Measurements from ENCODE around the gene ZNF22. TPM values are rescaled to one million over a fixed set of nuclear protein-coding genes. Genes with fewer than 3 reads are reported as not detected.

The ZNF22 gene
- total and polyA plus RNA-seq, 9 donors, result 19.4 to 38.0 (median 27.4) TPM

- Histone ChIP-seq H3K27ac (no peak overlapping the region), H3K4me3 (peak overlapping the region; percentile 71), H3K9me3 (no peaks in the 10 kb centered on the region), H3K27me3 (no peaks in the 10 kb centered on the region), H3K36me3 (no peaks in the 10 kb centered on the region), H3K4me1 (ENCODE audit: insufficient read depth) (peaks cover 8% of the 10 kb centered on the region)
- 76 to 80% (median 79%) methylated on average over 7 of the region's 7 CpGs for WGBS, 3 donors
- peak in 2 of 5 donors; percentile 5 to 28 for DNase-seq
- intact Hi-C loops (cut with DNase I), result no loop called here
- no peak for TF ChIP-seq CTCF (IDR thresholded peaks at IDR 0.05)
- no peak for TF ChIP-seq EP300 (IDR thresholded peaks at IDR 0.05)
- TF ChIP-seq POLR2A (IDR thresholded peaks at IDR 0.05), result no peak
Observed at GRCh38 chr10:44960482-44961229, 40.1 kb upstream of the ZNF22 start.

- Histone ChIP-seq H3K27ac (no peak overlapping the region), H3K4me1 (ENCODE audit: insufficient read depth) (peaks cover 9% of the 10 kb centered on the region), H3K27me3 (no peaks in the 10 kb centered on the region), H3K4me3 (no peak overlapping the region), H3K9me3 (no peaks in the 10 kb centered on the region), H3K36me3 (no peaks in the 10 kb centered on the region)
- peak in 1 of 5 donors; percentile 3 for DNase-seq
- 77 to 87% (median 85%) methylated on average over 4 of the region's 4 CpGs for WGBS, 3 donors
- intact Hi-C loops (cut with DNase I), result no loop called here
- TF ChIP-seq CTCF (IDR thresholded peaks at IDR 0.05) (no peak), POLR2A (IDR thresholded peaks at IDR 0.05) (no peak), EP300 (IDR thresholded peaks at IDR 0.05) (no peak)
Observed at GRCh38 chr10:44961230-44961571, 39.5 kb upstream of the ZNF22 start.

GRCh38 chr10:44961931-44962750, 38.6 kb upstream of the ZNF22 start:
- H3K27me3 ChIP-seq, result no peaks in the 10 kb centered on the region
- H3K4me3 ChIP-seq, result no peak overlapping the region
- no peak for TF ChIP-seq POLR2A (IDR thresholded peaks at IDR 0.05)
- no peak for TF ChIP-seq CTCF (IDR thresholded peaks at IDR 0.05)
- no peaks in the 10 kb centered on the region for H3K9me3 ChIP-seq
- peaks cover 9% of the 10 kb centered on the region for H3K4me1 ChIP-seq (ENCODE audit: insufficient read depth)
- DNase-seq, result peak in 1 of 5 donors; percentile 2
- no peak overlapping the region for H3K27ac ChIP-seq
- 87% methylated on average over 11 of the region's 11 CpGs for WGBS, 3 donors
- intact Hi-C loops (cut with DNase I), result no loop called here
- H3K36me3 ChIP-seq, result no peaks in the 10 kb centered on the region

GRCh38 chr10:44962870-44963738, 37.6 kb upstream of the ZNF22 start:
- H3K36me3 ChIP-seq, result no peaks in the 10 kb centered on the region
- peaks cover 8% of the 10 kb centered on the region for H3K4me1 ChIP-seq (ENCODE audit: insufficient read depth)
- WGBS, 3 donors, result 90 to 93% (median 92%) methylated on average over 19 of the region's 19 CpGs
- H3K4me3 ChIP-seq, result no peak overlapping the region
- H3K27ac ChIP-seq, result no peak overlapping the region
- intact Hi-C loops (cut with DNase I), result no loop called here
- TF ChIP-seq EP300 (IDR thresholded peaks at IDR 0.05) (no peak), POLR2A (IDR thresholded peaks at IDR 0.05) (no peak), CTCF (IDR thresholded peaks at IDR 0.05) (no peak)
- no peaks in the 10 kb centered on the region for H3K9me3 ChIP-seq
- no peaks in the 10 kb centered on the region for H3K27me3 ChIP-seq
- DNase-seq, result peak in 1 of 5 donors; percentile 6
